K562 (cell line): ENCODE measurements around the gene SEMA4G. TPM values are rescaled to one million over a fixed set of nuclear protein-coding genes. Genes with fewer than 3 reads are reported as not detected.

Experiments used
- CBFA2T3 ChIP-seq: fragments of 450-650 bp; IDR thresholded peaks from 2 replicates; pipeline ENCODE4 v1.6.1; 2017
- CBX3 ChIP-seq, 2 experiments: IDR thresholded peaks; 1 replicate in 1 of 2; 2 replicates in 1 of 2; pipeline ENCODE4 v1.6.1; 2012; ENCODE audit warnings: inconsistent platforms in 2 of 2, low read length in 2 of 2, borderline replicate concordance in 1 of 2, control low read depth in 1 of 2
- CBX8 ChIP-seq: fragments of 200-600 bp; sonication (generic); IDR thresholded peaks from 2 replicates; pipeline ENCODE4 v1.6.1; 2012; ENCODE audit warnings: borderline replicate concordance, mixed run types, low read depth, mild to moderate bottlenecking, moderate library complexity, mixed read lengths, low read length, control low read depth, inconsistent platforms; ENCODE audit not compliant: poor library complexity, severe bottlenecking; ENCODE audit errors: extremely low read depth
- CREB3L1 ChIP-seq: fragments of 450-650 bp; IDR thresholded peaks from 2 replicates; pipeline ENCODE4 v1.6.1; 2014; ENCODE audit warnings: low read depth, mild to moderate bottlenecking, moderate library complexity, borderline replicate concordance
- CREB5 ChIP-seq: fragments of 250-450 bp; sonication (Bioruptor Pico); IDR thresholded peaks from 2 replicates; pipeline ENCODE4 v1.5.0; 2020; ENCODE audit warnings: mild to moderate bottlenecking
- DDX20 ChIP-seq: fragments of 450-650 bp; IDR thresholded peaks from 2 replicates; pipeline ENCODE4 v1.6.1; 2016; ENCODE audit warnings: missing genetic modification characterization, low read depth, mild to moderate bottlenecking, missing compliant biosample characterization, moderate library complexity
- L3MBTL2 ChIP-seq: fragments of 450-650 bp; IDR thresholded peaks from 2 replicates; pipeline ENCODE4 v1.6.1; 2016; ENCODE audit warnings: mild to moderate bottlenecking, moderate library complexity
- MEF2A ChIP-seq: IDR thresholded peaks from 2 replicates; pipeline ENCODE4 v1.6.1; 2011; ENCODE audit warnings: low read depth, mild to moderate bottlenecking, low read length, moderate library complexity; ENCODE audit not compliant: control insufficient read depth
- MEIS2 ChIP-seq: fragments of 450-650 bp; IDR thresholded peaks from 2 replicates; pipeline ENCODE4 v1.6.1; 2014; ENCODE audit warnings: mild to moderate bottlenecking; ENCODE audit not compliant: partially characterized antibody
- MLLT1 ChIP-seq, 2 experiments: fragments of 450-650 bp; IDR thresholded peaks; 2 replicates each; pipeline ENCODE4 v1.6.1; 2016
- NFATC3 ChIP-seq: fragments of 450-650 bp; IDR thresholded peaks from 2 replicates; pipeline ENCODE4 v1.6.1; 2017; ENCODE audit warnings: mild to moderate bottlenecking
- NR2F6 ChIP-seq: fragments of 450-650 bp; formaldehyde crosslinking; IDR thresholded peaks from 2 replicates; pipeline ENCODE4 v1.4.0; 2020; ENCODE audit warnings: mild to moderate bottlenecking
- NRF1 ChIP-seq, 2 experiments: fragments of 450-650 bp; IDR thresholded peaks in 1 of 2; conservative IDR thresholded peaks in 1 of 2; 2 replicates each; pipeline ENCODE4 v1.6.1; 2014; ENCODE audit warnings: mild to moderate bottlenecking in 2 of 2
- PML ChIP-seq: IDR thresholded peaks from 2 replicates; pipeline ENCODE4 v1.6.1; 2012; ENCODE audit warnings: low read length, inconsistent platforms
- POU5F1 ChIP-seq: fragments of 150-350 bp; IDR thresholded peaks from 2 replicates; pipeline ENCODE4 v1.6.1; 2014; ENCODE audit warnings: borderline replicate concordance, low read length, low read depth, mild to moderate bottlenecking; ENCODE audit not compliant: partially characterized antibody
- THRAP3 ChIP-seq: fragments of 450-650 bp; IDR thresholded peaks from 2 replicates; pipeline ENCODE4 v1.6.1; 2016; ENCODE audit warnings: mild to moderate bottlenecking, inconsistent platforms, borderline replicate concordance
- TRIM24 ChIP-seq, 2 experiments: fragments of 450-650 bp; IDR thresholded peaks; 2 replicates each; pipeline ENCODE4 v1.6.1; 2016
- TRIM25 ChIP-seq: fragments of 450-650 bp; IDR thresholded peaks from 2 replicates; pipeline ENCODE4 v1.7.0; 2016; ENCODE audit warnings: borderline replicate concordance
- ZBTB26 ChIP-seq: fragments of 450-650 bp; formaldehyde crosslinking; IDR thresholded peaks from 2 replicates; pipeline ENCODE4 v1.4.0; 2022; ENCODE audit warnings: missing genetic modification characterization
- ZNF134 ChIP-seq: fragments of 250-450 bp; sonication (Bioruptor Pico); conservative IDR thresholded peaks from 2 replicates; pipeline ENCODE4 v1.4.0; 2020
- ZNF79 ChIP-seq: fragments of 250-450 bp; sonication (Bioruptor Pico); IDR thresholded peaks from 2 replicates; pipeline ENCODE4 v1.4.0; 2020; ENCODE audit warnings: low read depth, mild to moderate bottlenecking, moderate library complexity
- polyA plus RNA-seq, 8 experiments: library from polyadenylated mRNA; depleted of rRNA in 4 of 8; stranded (reverse) in 5 of 8; unstranded in 3 of 8; fragments of >200 nt; fragmentation: Nextera tagmentation in 2 of 8; fragmentation: Illumina TruSeq in 1 of 8; extraction: Ambion mirVana in 2 of 8; extraction: Trizol in 1 of 8; gene quantifications; 2 replicates each; pipeline versions ENCODE4 v1.2.1 to v1.2.3, GENCODE V29; 2011 to 2014; ENCODE audit warnings: inconsistent platforms in 1 of 8, missing spikeins in 1 of 8
- total RNA-seq, 7 experiments: library from RNA; depleted of rRNA in 6 of 7; stranded (reverse); fragments of >200 nt in 6 of 7; fragmentation: Illumina TruSeq in 2 of 7; extraction: Trizol in 2 of 7; gene quantifications; 2 replicates each; pipeline versions ENCODE4 v1.2.1 to v1.2.3, GENCODE V29; 2011 to 2021; ENCODE audit warnings: low replicate concordance in 1 of 7

SEMA4G gene
- total and polyA plus RNA-seq, 9 of the 15 experiments (the other 6 are each of a cell fraction or from before 2014, with no cell fraction given), result 0.40 to 7.8 (median 1.8) TPM

- TF ChIP-seq CREB5 (CRISPR knock-in tag) (no peak), CREB3L1 (no peak), ZNF79 (no peak), MEF2A (peak; percentile 67), L3MBTL2 (no peak), NRF1 (conservative IDR thresholded peaks at IDR 0.05 in 1 of 2, IDR thresholded peaks at IDR 0.05 in 1 of 2) (no peak), MLLT1 (IDR thresholded peaks at IDR 0.05) (no peak; a peak in 1 of 4 replicates), PML (no peak), ZBTB26 (CRISPR knock-in tag) (peak; percentile 14; the same call in 1 of the 2 replicates), MEIS2 (peak; percentile 10), DDX20 (no peak), THRAP3 (no peak), POU5F1 (no peak), TRIM25 (no peak), ZNF134 (CRISPR knock-in tag) (no peak), CBX3 (IDR thresholded peaks at IDR 0.05; ENCODE audit: borderline replicate concordance in 1 of 2, low read length in 2 of 2) (peak in 1 of 2 experiments; percentile 3; a peak in 1 of 3 replicates), NFATC3 (no peak), NR2F6 (CRISPR knock-in tag) (no peak), TRIM24 (IDR thresholded peaks at IDR 0.05) (no peak), CBX8 (no peak), CBFA2T3 (0 out of 2 replicates have a peak, but pooled peaks have one; percentile 9)
These were observed 29.1 kb downstream of the SEMA4G start (continued) for GRCh38 chr10:100998183-100998990.
